PC-9 (cell line): ENCODE data around the gene ENPP3. TPM values are rescaled to one million over a fixed set of nuclear protein-coding genes. Genes with fewer than 3 reads are reported as not detected.

Source experiments
- BruUV-seq: library from RNA; stranded (reverse); fragments of 400-500 nt; replicated peaks from 2 replicates; lab custom pipeline; 2021; lab: Mats Ljungman, UMichigan
- CTCF ChIA-PET: fragments of 300-600 bp; sonication (Branson Sonifier 250); formaldehyde crosslinking; loops from one replicate; lab custom pipeline; 2022; ENCODE audit warnings: antibody characterized with exemption; lab: Charles Lee
- POLR2A ChIA-PET: fragments of 300-600 bp; sonication (Branson Sonifier 250); formaldehyde crosslinking; loops from one replicate; lab custom pipeline; 2022; ENCODE audit warnings: antibody characterized with exemption; ENCODE audit not compliant: unreplicated experiment; lab: Charles Lee
- DNase-seq, 2 experiments: peaks; one replicate each; pipeline versions ENCODE4 v3.0.0 to v3.0.0-alpha.2; 2015 to 2022; ENCODE audit warnings: mixed read lengths in 1 of 2
- H2AFZ ChIP-seq: fragments of 200-600 bp; sonication (generic); 2 replicates; pipeline ENCODE4 v1.8.1; 2017; ENCODE audit warnings: antibody characterized with exemption
- H3F3A ChIP-seq: fragments of 200-600 bp; sonication (generic); 2 replicates; pipeline ENCODE4 v1.8.1; 2017; ENCODE audit warnings: antibody characterized with exemption, mild to moderate bottlenecking, low read depth; ENCODE audit not compliant: insufficient read depth
- H3K27ac ChIP-seq: fragments of 200-600 bp; sonication (generic); 2 replicates; pipeline ENCODE4 v1.6.1; 2016; ENCODE audit warnings: mixed run types
- H3K27me3 ChIP-seq: fragments of 200-600 bp; sonication (generic); 2 replicates; pipeline ENCODE4 v1.6.1; 2016; ENCODE audit warnings: low read depth, mixed run types; ENCODE audit not compliant: insufficient read depth
- H3K36me3 ChIP-seq: fragments of 200-600 bp; sonication (generic); 2 replicates; pipeline ENCODE4 v1.6.1; 2016; ENCODE audit warnings: low read depth, mixed run types
- H3K4me1 ChIP-seq: fragments of 200-600 bp; sonication (generic); replicated peaks from 2 replicates; pipeline ENCODE4 v1.6.1; 2016; ENCODE audit warnings: mixed run types; ENCODE audit not compliant: insufficient read depth
- H3K4me2 ChIP-seq: fragments of 200-600 bp; sonication (generic); 2 replicates; pipeline ENCODE4 v1.6.1; 2017; ENCODE audit warnings: mixed run types
- H3K4me3 ChIP-seq: fragments of 200-600 bp; sonication (generic); 2 replicates; pipeline ENCODE4 v1.6.1; 2016; ENCODE audit warnings: mixed run types
- H3K79me2 ChIP-seq: fragments of 200-600 bp; sonication (generic); 2 replicates; pipeline ENCODE4 v1.6.1; 2017; ENCODE audit warnings: low read depth, mixed run types
- H3K9me2 ChIP-seq: fragments of 200-600 bp; sonication (generic); 2 replicates; pipeline ENCODE4 v1.8.1; 2017; ENCODE audit warnings: mild to moderate bottlenecking; ENCODE audit not compliant: insufficient read depth
- H3K9me3 ChIP-seq: fragments of 200-600 bp; sonication (generic); 2 replicates; pipeline ENCODE4 v1.8.1; 2016; ENCODE audit warnings: low read depth; ENCODE audit not compliant: insufficient read depth
- H4K20me1 ChIP-seq: fragments of 200-600 bp; sonication (generic); 2 replicates; pipeline ENCODE4 v1.8.1; 2017; ENCODE audit not compliant: insufficient read depth
- CTCF ChIP-seq: fragments of 200-600 bp; sonication (generic); conservative IDR thresholded peaks from 2 replicates; pipeline ENCODE4 v1.6.1; 2017; ENCODE audit warnings: mixed run types, antibody characterized with exemption, mild to moderate bottlenecking, moderate library complexity
- EZH2 ChIP-seq: fragments of 200-600 bp; sonication (generic); IDR thresholded peaks from 2 replicates; pipeline ENCODE4 v1.8.0; 2017; ENCODE audit warnings: antibody characterized with exemption, low read depth
- intact Hi-C: fragments of 100-400 bp; cut with micrococcal nuclease; formaldehyde crosslinking; loops from one replicate; pipeline ENCODE4 v1.10.0; 2022; ENCODE audit not compliant: unreplicated experiment
- total RNA-seq: library from RNA; stranded (reverse); gene quantifications from 2 replicates; pipeline ENCODE4 v1.2.3, GENCODE V29; 2021

Gene ENPP3
- total RNA-seq, 1 experiment from 2014 or later: not detected

- intact Hi-C loops: no loop called here
- Histone ChIP-seq H4K20me1 (no peaks in the 10 kb centered on the region), H3F3A (no peaks in the 10 kb centered on the region), H3K9me2 (no peaks in the 10 kb centered on the region), H3K4me3 (no peak overlapping the region), H2AFZ (0 out of 2 replicates have a peak overlapping the region, but pooled peaks have one; percentile 0), H3K4me1 (no peaks in the 10 kb centered on the region), H3K9me3 (no peaks in the 10 kb centered on the region), H3K79me2 (no peaks in the 10 kb centered on the region), H3K4me2 (no peak overlapping the region), H3K27me3 (no peaks in the 10 kb centered on the region), H3K36me3 (no peaks in the 10 kb centered on the region), H3K27ac (no peak overlapping the region)
- ChIA-PET CTCF (no interaction called here), POLR2A (no interaction called here)
- DNase-seq: no peak
- BruUV-seq: no TSS peak
- no peak for TF ChIP-seq EZH2
- no peak for TF ChIP-seq CTCF
Measured at GRCh38 chr6:131733376-131734016, 96.4 kb downstream of the ENPP3 start.

GRCh38 chr6:131736003-131736596 is 99.0 kb downstream of the ENPP3 start:
- H3F3A ChIP-seq: no peaks in the 10 kb centered on the region
- TF ChIP-seq CTCF (no peak), EZH2 (no peak)
- intact Hi-C loops: no loop called here
- H3K79me2 ChIP-seq: no peaks in the 10 kb centered on the region
- ChIA-PET POLR2A (no interaction called here), CTCF (no interaction called here)
- H3K27me3 ChIP-seq: no peaks in the 10 kb centered on the region
- no peak overlapping the region for H3K27ac ChIP-seq
- H3K4me1 ChIP-seq: no peaks in the 10 kb centered on the region
- H2AFZ ChIP-seq: 0 out of 2 replicates have a peak overlapping the region, but pooled peaks have one; percentile 59
- BruUV-seq: no TSS peak
- H3K4me3 ChIP-seq: no peak overlapping the region
- no peaks in the 10 kb centered on the region for H3K9me3 ChIP-seq
- H3K36me3 ChIP-seq: no peaks in the 10 kb centered on the region
- no peak overlapping the region for H3K4me2 ChIP-seq
- H4K20me1 ChIP-seq: no peaks in the 10 kb centered on the region
- no peaks in the 10 kb centered on the region for H3K9me2 ChIP-seq
- no peak for DNase-seq

- Histone ChIP-seq H3K27ac (no peak overlapping the region), H3F3A (no peaks in the 10 kb centered on the region), H2AFZ (no peak overlapping the region), H3K79me2 (no peaks in the 10 kb centered on the region), H4K20me1 (no peaks in the 10 kb centered on the region), H3K9me3 (no peaks in the 10 kb centered on the region), H3K27me3 (no peaks in the 10 kb centered on the region), H3K4me3 (no peak overlapping the region), H3K36me3 (no peaks in the 10 kb centered on the region), H3K9me2 (no peaks in the 10 kb centered on the region), H3K4me1 (no peaks in the 10 kb centered on the region), H3K4me2 (no peak overlapping the region)
- TF ChIP-seq CTCF (no peak), EZH2 (no peak)
- no peak for DNase-seq
- BruUV-seq: no TSS peak
- POLR2A ChIA-PET: no interaction called here
- CTCF ChIA-PET: no interaction called here
- intact Hi-C loops: no loop called here
Measured at GRCh38 chr6:131736811-131737210, 99.7 kb downstream of the ENPP3 start.
